CD4-positive, alpha-beta T cell treated with Interleukin-15 for 1 hour (primary cell): ENCODE results near the gene CDR2.
A peak's percentile ranks its signal among the peaks of the same experiment; 100 is the strongest.
"Not testable (repeated sequence)": the region's sequence is repeated elsewhere in the genome, so short reads cannot be mapped to it uniquely, and the experiment has no call there.

ENCODE experiments used
- DNase-seq: peaks from one replicate; pipeline ENCODE4 v3.0.0-alpha.2; 2020

The CDR2 gene

DNA sequence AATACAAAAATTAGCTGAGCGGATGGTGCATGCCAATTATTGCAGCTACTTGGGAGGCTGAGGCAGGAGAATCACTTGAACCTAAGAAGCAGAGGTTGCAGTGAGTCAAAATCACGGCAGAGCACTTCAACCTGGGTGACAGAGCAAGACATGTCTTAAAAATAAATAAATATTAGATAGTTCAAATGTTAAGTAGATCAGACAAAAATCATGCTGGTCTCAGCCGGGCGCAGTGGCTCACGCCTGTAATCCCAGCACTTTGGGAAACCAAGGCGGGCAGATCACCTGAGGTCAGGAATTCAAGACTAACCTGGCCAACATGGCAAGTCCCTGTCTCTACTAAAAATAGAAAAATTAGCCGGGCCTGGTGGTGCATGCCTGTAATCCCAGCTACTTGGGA lies 73.0 kb downstream of the CDR2 start:
- DNase-seq: not testable (repeated sequence)

DNA sequence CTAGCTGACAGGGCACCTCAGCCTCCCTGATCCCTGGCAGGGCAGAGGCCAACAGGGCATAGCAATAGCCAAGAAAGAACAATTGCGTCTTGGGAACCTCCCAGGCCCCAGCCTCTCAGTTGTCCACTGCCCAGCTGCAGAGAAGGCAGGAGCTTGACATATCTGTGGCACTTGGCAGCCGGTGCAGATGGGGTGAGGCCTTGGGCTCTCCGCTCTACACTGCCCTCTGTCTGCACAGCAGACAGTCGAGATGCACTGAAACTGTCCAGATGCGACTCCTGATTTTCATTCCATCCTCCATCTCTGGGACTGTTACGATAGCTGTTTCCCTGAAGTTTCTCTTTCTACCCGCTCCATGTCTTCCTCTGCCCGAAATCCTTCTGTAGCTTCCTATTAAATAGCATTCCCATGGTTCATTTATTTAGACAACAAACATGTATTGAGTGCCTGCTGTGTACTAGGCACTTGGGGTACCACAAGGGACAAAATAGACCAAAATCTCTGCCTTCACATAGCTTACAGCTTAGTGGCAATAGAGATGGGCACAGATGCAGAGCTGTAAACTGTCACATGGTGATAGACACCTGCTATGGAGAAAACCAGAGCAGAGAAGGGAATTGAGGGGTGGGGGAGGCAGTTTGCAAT lies 73.9 kb downstream of the CDR2 start:
- DNase-seq: peak; percentile 44

DNA sequence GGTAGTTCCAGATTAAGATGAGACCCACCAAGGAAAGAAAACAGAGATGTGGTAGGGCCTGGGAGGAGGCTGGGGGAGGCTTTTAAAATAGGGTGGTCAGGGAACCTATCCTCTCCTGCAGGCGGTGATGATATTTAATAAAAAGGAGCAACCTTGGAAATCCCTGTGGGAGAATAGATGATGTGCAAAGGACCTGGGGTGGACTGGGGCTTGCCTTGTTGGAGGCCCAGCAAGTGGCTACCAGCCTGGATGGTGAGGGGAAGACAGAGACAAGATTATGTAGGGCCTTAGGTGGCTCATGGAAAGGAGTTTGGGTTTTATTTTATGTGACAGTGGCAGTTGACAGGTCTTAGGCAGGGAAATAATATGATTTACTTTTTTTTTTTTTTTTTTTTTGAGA lies 75.4 kb downstream of the CDR2 start:
- DNase-seq: no peak

GRCh38 chr16:22297871-22298733 lies 76.3 kb downstream of the CDR2 start:
- DNase-seq: peak; percentile 82

GRCh38 chr16:22297114-22297870 lies 77.1 kb downstream of the CDR2 start, which contains the start of gene POLR3E:
TSS of gene POLR3E (plus strand) at chr16:22297409. CDS start at chr16:22302969, 5,560 bp downstream.
- DNase-seq: peak; percentile 98

DNA sequence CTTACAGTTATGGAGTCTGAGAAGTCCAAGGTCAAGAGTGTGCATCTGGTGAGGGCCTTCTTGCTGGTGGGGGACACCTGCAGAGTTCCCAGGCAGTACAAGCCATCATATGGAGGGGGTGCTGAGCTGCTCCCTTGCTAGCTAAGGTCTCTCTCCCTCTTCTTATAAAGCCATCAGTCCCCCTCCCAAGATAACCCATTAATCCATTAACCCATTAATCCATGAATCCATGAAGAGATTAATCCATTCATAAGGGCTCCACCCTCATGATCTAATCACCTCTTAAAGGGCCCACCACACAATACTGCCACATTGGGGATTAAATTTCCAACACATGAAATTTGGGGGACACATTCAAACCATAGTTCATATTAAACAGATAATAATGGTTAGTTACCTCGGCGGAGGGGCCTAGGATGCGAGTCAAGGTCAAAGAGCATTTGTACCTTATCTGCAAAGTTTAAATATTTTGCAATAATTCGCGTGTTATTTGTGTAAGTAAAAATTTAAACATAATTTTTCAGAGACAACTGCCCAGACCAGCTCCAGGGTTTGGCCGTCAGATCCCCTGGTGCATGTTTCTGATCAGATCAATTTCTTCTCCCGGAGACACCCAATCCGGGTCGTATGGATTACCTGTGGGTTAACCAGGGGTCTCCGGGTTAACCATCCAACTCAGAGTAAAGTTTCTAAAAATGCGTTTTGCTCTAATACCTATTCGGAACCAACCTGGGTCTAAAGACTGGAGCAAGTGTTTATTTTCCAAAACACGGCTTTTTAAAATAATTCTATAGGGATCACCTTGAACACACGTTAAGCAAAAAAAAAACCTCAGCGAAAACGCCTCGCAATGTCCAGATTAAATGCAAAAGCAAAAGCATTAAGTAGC lies 78.0 kb downstream of the CDR2 start:
- DNase-seq: no peak
